Regular cardiac myocyte (primary cell): Measurements from ENCODE around the gene FKTN. TPM values are rescaled to one million over a fixed set of nuclear protein-coding genes. Genes with fewer than 3 reads are reported as not detected.

Experiments
- total RNA-seq: library from RNA; depleted of rRNA; stranded (reverse); fragments of >200 nt; gene quantifications from 2 replicates; pipeline ENCODE4 v1.2.3, GENCODE V29; 2014

FKTN gene
- 23.2 and 23.7 TPM in 2 replicates for total RNA-seq

DNA sequence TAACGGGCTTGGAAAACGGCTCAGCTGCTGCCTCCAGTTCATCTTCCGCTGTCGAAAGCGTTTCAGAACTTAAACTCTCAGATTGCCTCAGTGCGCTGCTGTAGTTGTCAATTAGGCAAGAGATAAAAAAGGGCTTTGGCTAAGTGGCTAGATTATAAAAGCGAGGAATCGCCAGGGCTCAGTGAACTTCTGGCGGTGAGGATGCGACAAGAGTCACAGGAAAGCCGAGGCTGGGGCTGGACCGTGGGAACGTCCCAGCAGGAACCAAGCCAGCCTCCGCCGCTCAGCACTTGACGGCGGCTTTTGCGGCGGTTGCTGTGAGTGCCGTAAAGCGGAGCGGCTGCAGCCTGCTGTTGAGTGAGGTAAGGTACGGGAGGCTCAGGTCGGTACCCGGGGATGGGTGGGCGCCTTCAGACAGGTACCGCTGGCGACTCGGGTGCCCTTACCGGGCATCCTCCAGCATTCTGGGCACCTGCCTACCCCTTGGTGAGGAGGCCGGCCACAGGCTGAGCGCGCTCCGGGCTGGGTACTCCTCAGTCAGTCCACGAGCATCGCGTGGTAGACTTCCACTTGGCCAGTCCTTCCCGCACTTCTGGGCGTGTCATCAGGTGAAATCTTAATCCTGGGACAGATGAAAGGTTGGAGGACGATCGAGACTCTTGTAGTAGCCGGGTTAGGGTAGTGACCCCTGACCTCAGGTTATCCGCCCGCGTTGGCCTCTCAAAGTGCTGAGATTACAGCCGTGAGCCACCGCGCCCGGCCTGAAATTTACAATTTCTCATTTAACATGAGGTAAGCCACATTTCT is at the start of gene FKTN:
TSS of gene FKTN (plus strand) at position 328 of the 807 bp plus-strand sequence. CDS start 16,902 bp downstream, outside the sequence.

DNA sequence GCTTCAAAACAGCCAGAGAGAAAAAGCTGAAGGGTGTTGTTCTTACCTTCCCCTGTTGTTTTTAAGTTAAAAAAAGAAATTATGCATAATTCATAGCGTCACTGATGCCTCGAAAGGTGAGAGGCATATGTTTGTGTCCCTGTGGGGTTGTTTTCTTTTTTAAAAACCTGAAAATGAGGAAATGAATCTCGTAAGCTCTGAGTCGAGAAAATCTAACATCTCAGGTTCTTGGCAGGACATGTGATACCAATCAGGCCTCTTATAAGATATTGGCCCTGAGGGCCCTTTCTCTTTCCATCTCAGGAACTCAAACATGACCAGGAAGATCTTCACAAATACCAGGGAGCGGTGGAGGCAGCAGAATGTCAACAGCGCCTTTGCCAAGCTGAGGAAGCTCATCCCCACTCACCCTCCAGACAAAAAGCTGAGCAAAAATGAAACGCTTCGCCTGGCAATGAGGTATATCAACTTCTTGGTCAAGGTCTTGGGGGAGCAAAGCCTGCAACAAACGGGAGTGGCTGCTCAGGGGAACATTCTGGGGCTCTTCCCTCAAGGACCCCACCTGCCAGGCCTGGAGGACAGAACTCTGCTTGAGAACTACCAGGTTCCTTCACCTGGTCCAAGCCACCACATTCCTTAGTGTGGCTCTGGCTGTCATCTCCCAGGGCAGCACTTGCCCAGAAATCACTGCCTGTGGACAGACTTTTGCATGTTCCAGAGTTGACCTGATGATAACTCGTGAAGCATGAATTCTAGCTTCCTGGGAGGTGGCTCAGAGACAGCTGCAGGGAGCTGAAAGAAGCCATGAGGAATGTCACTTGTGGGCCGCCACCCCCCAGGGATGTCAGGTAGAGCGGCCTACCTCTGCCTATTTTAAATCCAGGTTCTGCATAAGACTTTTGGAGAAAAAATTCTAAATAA is 104.5 kb downstream of the FKTN start, which contains the start of gene TAL2:
TSS of gene TAL2 (plus strand) at position 274 of the 921 bp plus-strand sequence. CDS start at position 314, 40 bp downstream.

Other genes starting within 250 kb of the FKTN start
- gene FSD1L, start 110.1 kb upstream of the FKTN start, total RNA-seq: 3.4 and 3.6 TPM in 2 replicates
- gene TAL2, start 104.3 kb downstream of the FKTN start, total RNA-seq: not detected in 2 replicates
- gene TMEM38B, start 136.4 kb downstream of the FKTN start, total RNA-seq: 24.2 and 51.9 TPM in 2 replicates